ENCODE data around the gene SNAPC4. TPM values are rescaled to one million over a fixed set of nuclear protein-coding genes. Genes with fewer than 3 reads are reported as not detected.

SNAPC4 gene
- total and polyA plus RNA-seq, 8 donors, result 5.8 to 14.2 (median 11.3) TPM

- Histone ChIP-seq H3K9me3 (no peaks in the 10 kb centered on the region), H3K36me3 (peaks cover 0 to 26% of the 10 kb centered on the region in 2 donors), H3K27me3 (peaks cover 0 to 6% of the 10 kb centered on the region in 2 donors), H3K27ac (no peak overlapping the region), H3K4me1 (peaks cover 11 to 29% of the 10 kb centered on the region in 2 donors), H3K4me3 (no peak overlapping the region)
- ATAC-seq (no peak), DNase-seq (no peak)
- no peak for TF ChIP-seq CTCF (IDR thresholded peaks at IDR 0.05)
- intact Hi-C loops (cut with DNase I), result no loop called here
These were observed 39.9 kb downstream of the SNAPC4 start for GRCh38 chr9:136359774-136360718.

GRCh38 chr9:136358888-136359287 is 41.1 kb downstream of the SNAPC4 start:
- no peaks in the 10 kb centered on the region for H3K9me3 ChIP-seq
- H3K27me3 ChIP-seq, result peaks cover 0 to under 1% of the 10 kb centered on the region in 2 donors
- intact Hi-C loops (cut with DNase I), result no loop called here
- no peak for DNase-seq
- ATAC-seq, result no peak
- H3K4me1 ChIP-seq, result peaks cover 7 to 20% of the 10 kb centered on the region in 2 donors
- no peak overlapping the region for H3K4me3 ChIP-seq
- TF ChIP-seq CTCF (IDR thresholded peaks at IDR 0.05), result no peak
- H3K27ac ChIP-seq, result no peak overlapping the region
- peaks cover 0 to 26% of the 10 kb centered on the region in 2 donors for H3K36me3 ChIP-seq

- no peak for ATAC-seq
- intact Hi-C loops (cut with DNase I), result no loop called here
- H3K4me1 ChIP-seq, result peaks cover 5 to 18% of the 10 kb centered on the region in 2 donors
- no peaks in the 10 kb centered on the region for H3K27me3 ChIP-seq
- H3K4me3 ChIP-seq, result no peak overlapping the region
- no peak overlapping the region for H3K27ac ChIP-seq
- peaks cover 0 to 26% of the 10 kb centered on the region in 2 donors for H3K36me3 ChIP-seq
- no peak for TF ChIP-seq CTCF (IDR thresholded peaks at IDR 0.05)
- H3K9me3 ChIP-seq, result no peaks in the 10 kb centered on the region
- DNase-seq, result no peak
These were observed 42.0 kb downstream of the SNAPC4 start for GRCh38 chr9:136358016-136358415.

- Histone ChIP-seq H3K27ac (no peak overlapping the region), H3K4me3 (no peak overlapping the region), H3K36me3 (peaks cover 0 to 26% of the 10 kb centered on the region in 2 donors), H3K9me3 (no peaks in the 10 kb centered on the region), H3K27me3 (no peaks in the 10 kb centered on the region), H3K4me1 (peaks cover 0 to 10% of the 10 kb centered on the region in 2 donors)
- intact Hi-C loops (cut with DNase I), result no loop called here
- no peak for ATAC-seq
- no peak for TF ChIP-seq CTCF (IDR thresholded peaks at IDR 0.05)
- DNase-seq, result no peak
These were observed 42.7 kb downstream of the SNAPC4 start for GRCh38 chr9:136357202-136357725.

Measured in left lung (tissue), 10 donors.